SIG-M5 (cell line): ENCODE data around the gene SMPD4.
A peak's percentile ranks its signal among the peaks of the same experiment; 100 is the strongest.
"Not testable (repeated sequence)": the region's sequence is repeated elsewhere in the genome, so short reads cannot be mapped to it uniquely, and the experiment has no call there.

Source experiments
- DNase-seq: peaks from one replicate; lab custom pipeline; 2025; lab: John Stamatoyannopoulos, UW

The SMPD4 gene

DNA sequence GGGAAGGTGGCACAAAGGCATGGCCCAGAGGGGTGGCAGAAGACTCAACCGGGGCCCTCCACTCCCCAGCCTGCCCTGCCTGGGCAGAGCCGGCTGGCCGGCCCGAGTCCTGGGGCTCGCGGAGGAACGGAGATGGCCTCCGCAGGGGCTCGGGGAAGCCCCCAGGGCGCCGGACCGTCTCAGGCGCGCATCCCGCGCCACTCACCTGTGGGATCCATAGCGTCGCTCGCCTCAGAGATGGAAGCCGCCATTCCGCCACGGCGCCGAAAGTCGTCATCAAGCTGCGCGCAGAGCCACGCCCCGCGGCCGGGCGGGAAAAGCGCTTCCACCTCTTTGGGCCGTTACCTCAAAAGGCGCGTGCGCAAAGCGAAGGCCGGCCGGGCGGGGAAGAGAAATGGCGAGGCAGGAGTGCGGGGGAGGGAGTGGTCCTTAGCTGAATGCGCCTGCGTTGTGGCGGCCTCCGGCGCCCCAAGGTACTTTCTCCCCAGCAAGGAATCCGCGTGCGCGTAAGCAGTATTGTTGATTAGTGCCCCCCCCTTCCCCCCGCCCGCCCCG is at the start of gene SMPD4:
TSS of gene SMPD4 (minus strand) at position 278 of the 555 bp plus-strand sequence. CDS start 5,010 bp downstream, outside the sequence.
- DNase-seq = peak; percentile 63

GRCh38 chr2:130230907-130231306 is 49.5 kb upstream of the SMPD4 start:
- DNase-seq = not testable (repeated sequence)

DNA sequence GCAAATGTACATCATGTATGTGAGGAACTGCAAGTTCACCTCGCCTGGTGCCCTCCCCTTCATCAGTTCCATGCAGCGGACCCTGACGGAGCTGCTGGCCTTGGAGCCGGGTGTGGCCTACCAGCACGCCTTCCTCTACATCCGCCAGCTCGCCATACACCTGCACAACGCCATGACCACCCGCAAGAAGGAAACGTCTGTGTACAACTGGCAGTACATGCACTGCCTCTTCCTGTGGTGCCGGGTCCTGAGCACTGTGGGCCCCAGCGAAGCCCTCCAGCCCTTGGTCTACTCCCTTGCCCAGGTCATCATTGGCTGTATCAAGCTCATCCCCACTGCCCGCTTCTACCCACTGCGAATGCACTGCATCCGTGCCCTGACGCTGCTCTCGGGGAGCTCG is 49.0 kb upstream of the SMPD4 start:
- DNase-seq = not testable (repeated sequence)

DNA sequence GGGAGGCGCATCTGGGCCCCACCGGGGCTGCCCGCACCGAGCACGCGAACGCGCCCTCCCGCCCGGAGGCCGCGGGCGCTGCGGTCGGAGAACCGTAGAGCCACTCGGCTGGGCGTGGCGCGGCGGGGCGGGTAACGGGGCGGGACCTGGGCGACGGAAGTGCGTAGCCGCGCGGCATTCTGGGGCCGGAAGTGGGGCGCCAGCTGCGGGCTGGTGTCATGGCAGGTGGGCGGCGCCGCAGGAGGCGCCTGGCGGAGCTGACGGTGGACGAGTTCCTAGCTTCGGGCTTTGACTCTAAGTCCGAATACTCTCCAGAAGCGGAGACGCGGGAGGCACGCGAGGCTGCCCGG is 47.7 kb upstream of the SMPD4 start:
- not testable (repeated sequence) for DNase-seq

DNA sequence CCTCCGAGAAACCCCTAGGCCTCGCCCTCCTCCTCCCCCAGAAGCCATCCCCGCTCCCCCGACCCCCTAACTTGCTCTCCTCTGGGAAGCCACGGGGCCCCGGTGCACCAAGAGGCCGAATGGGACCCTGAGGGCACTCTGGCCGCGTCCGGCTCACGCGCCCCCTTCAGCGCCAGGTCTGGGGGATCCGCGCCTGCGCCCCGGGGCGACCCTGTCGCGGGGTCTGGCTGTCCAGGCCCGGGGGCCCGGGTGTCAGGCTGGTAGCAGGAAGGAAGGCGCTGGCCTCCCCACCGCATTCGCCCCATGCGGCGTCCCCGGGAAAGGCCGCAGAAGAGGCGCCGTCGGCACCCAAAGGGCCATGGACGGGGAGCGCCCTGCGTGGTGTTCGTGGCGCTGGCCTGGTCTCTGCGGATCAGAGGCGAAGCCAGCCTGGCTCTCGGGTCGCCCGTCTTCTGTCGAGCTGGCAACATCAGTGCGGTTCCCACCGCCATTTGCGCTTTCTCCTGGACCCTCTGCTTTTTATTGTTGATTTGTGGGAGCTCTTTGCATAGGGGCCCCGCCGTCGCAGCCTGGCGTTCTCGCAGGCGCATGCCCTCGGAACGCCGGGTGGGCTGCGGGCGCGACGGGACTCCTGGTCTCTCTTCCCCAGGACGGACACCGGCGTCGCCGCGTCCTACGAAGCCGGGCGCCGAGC is 47.2 kb upstream of the SMPD4 start:
- DNase-seq = not testable (repeated sequence)

DNA sequence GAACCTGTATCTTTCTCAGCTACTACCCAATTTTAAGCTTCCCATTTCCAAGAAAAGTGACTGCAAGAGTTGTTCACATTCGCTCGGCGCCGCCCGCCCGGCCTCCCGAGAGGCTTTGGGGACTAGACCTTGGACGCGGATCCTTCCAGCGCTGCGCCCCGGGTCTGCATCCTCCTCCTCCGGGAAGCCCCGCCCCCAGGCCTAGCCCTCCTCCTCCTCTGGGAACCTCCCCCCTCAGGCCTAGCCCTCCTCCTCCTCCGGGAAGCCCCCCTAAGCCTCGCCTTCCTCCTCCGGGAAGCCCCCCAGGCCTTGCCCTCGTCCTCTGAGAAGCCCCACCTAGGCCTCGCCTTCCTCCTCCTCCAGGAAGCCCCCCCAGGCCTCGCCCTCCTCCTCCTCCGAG is 46.6 kb upstream of the SMPD4 start:
- not testable (repeated sequence) for DNase-seq

DNA sequence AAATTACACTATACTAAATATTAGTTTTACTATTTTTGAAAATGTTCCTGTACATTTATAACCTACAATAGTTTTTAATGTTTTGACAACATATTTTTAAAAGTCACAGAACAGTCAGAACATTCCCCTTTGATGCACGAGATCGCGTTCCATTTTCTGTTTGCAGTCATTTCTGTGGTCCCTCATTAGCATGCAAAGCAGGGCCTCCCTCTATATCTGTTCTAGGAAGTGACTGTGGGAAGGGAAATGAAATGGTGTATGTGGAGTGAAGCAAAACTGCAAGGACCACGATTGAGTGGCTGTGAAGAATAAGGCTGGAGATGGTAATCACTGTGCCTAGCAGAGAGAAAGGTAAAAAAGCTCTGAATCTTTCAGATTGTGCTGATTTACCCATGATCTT is 41.1 kb upstream of the SMPD4 start:
- DNase-seq = not testable (repeated sequence)

DNA sequence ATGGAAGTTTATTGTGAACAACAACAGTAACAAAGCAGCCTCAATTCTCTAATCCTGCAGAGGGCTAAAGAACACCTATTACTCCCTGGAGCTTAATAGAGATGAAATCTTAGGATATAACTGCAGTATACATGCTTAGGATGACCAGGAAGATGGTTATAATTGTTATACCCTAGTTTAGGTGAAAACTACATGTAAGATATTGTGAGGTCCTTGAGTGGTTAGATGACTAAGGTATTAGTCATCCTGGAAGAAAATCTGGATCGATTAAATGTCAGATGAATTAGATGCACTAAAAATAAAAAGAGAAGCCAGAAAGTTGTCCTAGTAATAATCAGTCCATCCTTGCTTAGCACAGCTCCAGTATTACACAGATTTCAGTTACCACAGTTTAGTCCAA is 39.1 kb upstream of the SMPD4 start:
- DNase-seq = not testable (repeated sequence)

DNA sequence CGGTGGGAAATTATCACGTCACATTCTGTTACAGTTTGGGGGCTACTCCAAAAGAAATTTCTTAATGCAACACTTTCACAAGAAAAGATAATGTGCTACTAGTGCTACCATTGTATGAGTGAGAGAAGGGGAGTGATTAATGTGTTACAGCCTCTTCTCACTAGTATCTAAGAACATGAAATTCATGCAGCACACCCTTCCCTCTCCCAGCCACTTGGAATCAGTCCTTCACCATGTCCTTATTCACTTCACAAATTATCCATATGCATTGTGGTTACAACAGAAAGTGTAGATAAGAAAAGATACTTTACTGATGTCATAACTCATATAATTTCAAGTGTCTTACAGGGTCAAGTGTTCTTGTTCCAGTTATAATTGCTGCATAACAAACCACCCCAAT is 37.7 kb upstream of the SMPD4 start:
- DNase-seq = not testable (repeated sequence)

GRCh38 chr2:130207051-130207450 is 25.6 kb upstream of the SMPD4 start:
- not testable (repeated sequence) for DNase-seq

- not testable (repeated sequence) for DNase-seq
Observed at GRCh38 chr2:130203150-130203549, 21.7 kb upstream of the SMPD4 start.

DNA sequence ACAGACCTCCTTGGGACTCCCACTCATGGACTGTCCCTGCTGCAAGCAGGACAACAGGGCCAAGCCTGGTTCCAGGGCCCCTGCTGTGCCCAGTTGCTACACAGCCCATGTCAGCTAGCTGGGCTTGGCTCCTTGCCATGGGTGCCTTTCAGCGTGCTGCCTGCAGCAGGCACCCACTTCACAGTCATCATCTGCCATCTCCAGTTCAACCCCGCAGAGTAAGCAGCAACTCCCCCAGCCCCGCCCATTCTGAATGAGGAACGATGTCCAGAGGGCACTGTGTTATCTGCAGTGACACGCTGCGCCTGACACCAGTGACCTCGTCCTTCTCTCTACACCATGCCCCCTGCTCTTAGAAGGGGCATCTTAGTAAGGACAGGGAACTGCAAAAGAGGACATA is 21.1 kb upstream of the SMPD4 start:
- DNase-seq = not testable (repeated sequence)

DNA sequence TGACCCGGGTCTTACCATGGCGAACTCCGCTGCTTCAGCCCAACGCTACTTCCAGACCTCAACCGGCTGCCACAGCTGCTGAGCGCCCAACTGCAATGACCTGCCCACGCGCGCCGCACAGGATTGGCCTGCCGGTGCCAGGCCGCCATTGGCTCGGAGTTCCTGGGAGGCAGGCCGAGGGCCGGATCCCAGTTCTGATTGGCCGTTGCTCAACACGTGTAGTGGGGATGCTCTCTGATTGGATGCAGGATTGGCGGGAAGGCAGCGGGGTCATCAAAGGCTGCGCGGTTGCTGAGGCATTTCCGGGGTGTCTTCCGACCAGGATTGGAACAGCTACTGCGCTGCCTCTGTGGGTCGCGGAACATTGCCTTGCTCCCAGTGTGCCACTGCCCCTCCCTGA is 16.9 kb upstream of the SMPD4 start, which contains the start of gene TUBA3E:
TSS of gene TUBA3E (minus strand) at position 97 of the 400 bp plus-strand sequence. CDS start at position 18, 79 bp downstream.
- no peak for DNase-seq

DNA sequence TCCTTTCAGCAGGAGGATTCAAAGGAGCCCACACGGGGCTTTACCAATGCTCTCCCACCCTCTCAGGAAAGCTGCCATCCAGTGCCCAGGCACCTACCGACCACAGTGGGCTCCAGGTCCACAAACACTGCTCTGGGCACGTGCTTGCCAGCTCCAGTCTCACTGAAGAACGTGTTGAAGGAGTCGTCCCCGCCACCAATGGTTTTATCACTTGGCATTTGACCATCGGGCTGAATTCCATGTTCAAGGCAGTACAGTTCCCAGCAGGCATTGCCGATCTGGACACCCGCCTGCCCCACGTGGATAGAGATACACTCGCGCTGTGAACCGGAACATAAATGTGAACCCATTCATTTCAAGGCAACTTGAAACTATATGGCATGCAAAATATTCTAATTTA is 14.7 kb upstream of the SMPD4 start:
- DNase-seq = not testable (repeated sequence)

DNA sequence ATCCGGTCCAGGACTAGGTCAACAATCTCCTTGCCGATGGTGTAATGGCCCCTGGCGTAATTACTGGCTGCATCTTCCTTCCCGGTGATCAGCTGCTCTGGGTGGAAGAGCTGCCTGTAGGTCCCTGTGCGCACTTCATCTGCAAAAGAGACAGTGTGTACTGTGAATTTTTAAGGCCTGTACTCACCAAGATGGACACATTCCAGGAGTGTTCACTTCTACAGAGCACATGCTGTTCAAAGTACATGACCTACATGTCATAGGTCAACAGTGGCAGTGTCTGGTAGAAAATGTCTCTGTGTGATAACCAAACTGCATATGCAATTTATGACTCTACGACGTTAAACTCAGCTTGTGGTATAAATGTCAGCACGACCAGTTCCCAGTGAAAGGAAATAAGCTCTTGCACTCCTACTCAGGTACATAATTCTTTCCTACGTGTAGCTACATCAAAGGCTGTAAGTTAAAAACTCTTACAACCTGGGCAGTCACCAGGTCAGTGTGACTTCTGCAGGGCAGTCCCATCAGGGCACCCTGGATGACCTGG is 13.8 kb upstream of the SMPD4 start:
- not testable (repeated sequence) for DNase-seq

GRCh38 chr2:130193824-130194223 is 12.4 kb upstream of the SMPD4 start:
- DNase-seq = not testable (repeated sequence)

DNA sequence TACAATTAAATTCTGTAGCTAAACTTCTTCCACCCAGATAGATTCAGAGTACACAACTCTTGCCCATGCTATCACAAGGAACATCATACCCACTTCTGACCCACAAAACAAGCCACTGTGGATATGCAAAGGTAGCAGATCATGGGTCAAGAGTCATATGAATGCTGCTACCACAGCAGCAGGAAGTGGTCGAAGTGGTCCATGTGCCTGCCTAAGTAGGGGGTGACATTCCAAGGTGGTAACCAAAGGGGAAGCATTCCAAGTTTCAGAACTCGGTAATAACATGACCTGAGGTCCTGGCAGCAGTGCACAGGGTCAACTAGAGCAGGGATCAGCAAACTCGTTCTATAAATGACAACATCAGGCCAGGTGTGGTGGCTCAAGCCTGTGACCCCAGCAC is 11.0 kb upstream of the SMPD4 start:
- not testable (repeated sequence) for DNase-seq

- not testable (repeated sequence) for DNase-seq
Observed at GRCh38 chr2:130191319-130191718, 9.9 kb upstream of the SMPD4 start.

- DNase-seq = no peak
Observed at GRCh38 chr2:130190237-130190636, 8.8 kb upstream of the SMPD4 start.

DNA sequence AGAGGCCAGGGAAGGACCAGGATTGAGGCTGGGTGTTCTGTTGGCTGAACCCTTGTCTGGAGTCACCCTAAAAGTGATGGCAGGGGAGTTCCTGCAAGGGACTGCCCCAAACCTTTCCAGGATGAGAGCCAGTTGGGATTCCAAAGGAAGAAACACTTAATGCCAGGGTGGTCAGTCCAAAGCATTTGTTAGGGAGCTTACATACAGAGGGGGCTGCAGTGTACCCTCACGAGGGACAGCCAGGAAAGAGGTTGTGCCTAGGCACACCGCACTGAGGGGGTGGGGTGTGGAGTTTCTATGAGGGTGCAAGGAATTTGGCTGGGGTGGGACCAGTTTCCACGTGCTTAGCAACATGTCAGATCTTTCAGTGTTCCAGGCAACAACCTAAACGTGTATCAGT is 7.6 kb upstream of the SMPD4 start:
- not testable (repeated sequence) for DNase-seq

GRCh38 chr2:130187859-130188792 is 6.7 kb upstream of the SMPD4 start:
- DNase-seq = not testable (repeated sequence)

GRCh38 chr2:130187268-130187667 is 5.9 kb upstream of the SMPD4 start:
- DNase-seq = no peak
